ENCODE data around the gene AFG1L.
"Not testable (repeated sequence)": the region's sequence is repeated elsewhere in the genome, so short reads cannot be mapped to it uniquely, and the experiment has no call there.

AFG1L gene

GRCh38 chr6:108507316-108507715 is 212.5 kb downstream of the AFG1L start:
- DNase-seq (ENCODE audit: low read depth in 2 of 2, low spot score in 1 of 2): no peak

- no peak for DNase-seq (ENCODE audit: low read depth in 2 of 2, low spot score in 1 of 2)
Measured at GRCh38 chr6:108510461-108511319, 215.8 kb downstream of the AFG1L start.

GRCh38 chr6:108518714-108519576 is 224.1 kb downstream of the AFG1L start:
- DNase-seq (ENCODE audit: low read depth in 2 of 2, low spot score in 1 of 2): no peak

- DNase-seq (ENCODE audit: low read depth in 2 of 2, low spot score in 1 of 2): no peak
Measured at GRCh38 chr6:108521616-108522107, 226.8 kb downstream of the AFG1L start.

GRCh38 chr6:108523697-108524096 is 228.8 kb downstream of the AFG1L start:
- DNase-seq (ENCODE audit: low read depth in 2 of 2, low spot score in 1 of 2): no peak

GRCh38 chr6:108524528-108525248 is 229.8 kb downstream of the AFG1L start:
- DNase-seq (ENCODE audit: low read depth in 2 of 2, low spot score in 1 of 2): no peak

GRCh38 chr6:108526739-108527174 is 231.9 kb downstream of the AFG1L start:
- DNase-seq (ENCODE audit: low read depth in 2 of 2, low spot score in 1 of 2): no peak

GRCh38 chr6:108528878-108529277 is 234.0 kb downstream of the AFG1L start:
- no peak for DNase-seq (ENCODE audit: low read depth in 2 of 2, low spot score in 1 of 2)

- DNase-seq (ENCODE audit: low read depth in 2 of 2, low spot score in 1 of 2): no peak
Measured at GRCh38 chr6:108531332-108531731, 236.5 kb downstream of the AFG1L start.

GRCh38 chr6:108535114-108535742 is 240.4 kb downstream of the AFG1L start:
- DNase-seq (ENCODE audit: low read depth in 2 of 2, low spot score in 1 of 2): no peak

- not testable (repeated sequence) for DNase-seq (ENCODE audit: low read depth in 2 of 2, low spot score in 1 of 2)
Measured at GRCh38 chr6:108535920-108536535, 241.2 kb downstream of the AFG1L start.

GRCh38 chr6:108541843-108542759 is 247.2 kb downstream of the AFG1L start:
- peak; percentile 33 to 38 for DNase-seq (ENCODE audit: low read depth in 2 of 2, low spot score in 1 of 2)

GRCh38 chr6:108543175-108543940 is 248.5 kb downstream of the AFG1L start:
- DNase-seq (ENCODE audit: low read depth in 2 of 2, low spot score in 1 of 2): no peak

- no peak for DNase-seq (ENCODE audit: low read depth in 2 of 2, low spot score in 1 of 2)
Measured at GRCh38 chr6:108544606-108545005, 249.8 kb downstream of the AFG1L start.

GRCh38 chr6:108546079-108547049 is 251.5 kb downstream of the AFG1L start:
- no peak for DNase-seq (ENCODE audit: low read depth in 2 of 2, low spot score in 1 of 2)

- DNase-seq (ENCODE audit: low read depth in 2 of 2, low spot score in 1 of 2): no peak
Measured at GRCh38 chr6:108549241-108549640, 254.4 kb downstream of the AFG1L start.

GRCh38 chr6:108549741-108550140 is 254.9 kb downstream of the AFG1L start:
- DNase-seq (ENCODE audit: low read depth in 2 of 2, low spot score in 1 of 2): no peak

Data from stimulated activated CD8-positive, alpha-beta memory T cell treated with anti-CD3 and anti-CD28 coated beads, Interleukin-4, amount 100 ng/mL, for 4 hours (primary cell).